Measurements from ENCODE around the gene ZCCHC10.

ZCCHC10 gene

GRCh38 chr5:133025804-133026663 lies at the start of gene ZCCHC10:
Gene ZCCHC10 (minus strand): TSS chr5:133026549. CDS start chr5:133026537, 12 bp downstream.
- TF ChIP-seq CTCF (IDR thresholded peaks at IDR 0.05; ENCODE audit: borderline replicate concordance, insufficient read depth, low read depth, low read length), result no peak
- peak within 1 kb of the TSS; percentile 81 for H3K4me3 ChIP-seq (ENCODE audit: low read depth, low read length)

GRCh38 chr5:133075572-133076536 lies 49.5 kb upstream of the ZCCHC10 start:
- H3K4me3 ChIP-seq (ENCODE audit: low read depth, low read length), result no peak overlapping the region
- TF ChIP-seq CTCF (IDR thresholded peaks at IDR 0.05; ENCODE audit: borderline replicate concordance, insufficient read depth, low read depth, low read length), result no peak

GRCh38 chr5:133072021-133072420 lies 45.7 kb upstream of the ZCCHC10 start:
- no peak for TF ChIP-seq CTCF (IDR thresholded peaks at IDR 0.05; ENCODE audit: borderline replicate concordance, insufficient read depth, low read depth, low read length)
- no peak overlapping the region for H3K4me3 ChIP-seq (ENCODE audit: low read depth, low read length)

GRCh38 chr5:133066045-133066444 lies 39.7 kb upstream of the ZCCHC10 start:
- no peak overlapping the region for H3K4me3 ChIP-seq (ENCODE audit: low read depth, low read length)
- TF ChIP-seq CTCF (IDR thresholded peaks at IDR 0.05; ENCODE audit: borderline replicate concordance, insufficient read depth, low read depth, low read length), result no peak

- no peak for TF ChIP-seq CTCF (IDR thresholded peaks at IDR 0.05; ENCODE audit: borderline replicate concordance, insufficient read depth, low read depth, low read length)
- no peak overlapping the region for H3K4me3 ChIP-seq (ENCODE audit: low read depth, low read length)
Measured at GRCh38 chr5:133065471-133065870, 39.1 kb upstream of the ZCCHC10 start.

- TF ChIP-seq CTCF (IDR thresholded peaks at IDR 0.05; ENCODE audit: borderline replicate concordance, insufficient read depth, low read depth, low read length), result no peak
- no peak overlapping the region for H3K4me3 ChIP-seq (ENCODE audit: low read depth, low read length)
Measured at GRCh38 chr5:133063965-133064364, 37.6 kb upstream of the ZCCHC10 start.

Measured in GM12875 (cell line).